ENCODE results near the gene SYNJ2.

Gene SYNJ2

GRCh38 chr6:157996918-157997702, 15.4 kb downstream of the SYNJ2 start:
- FAIRE-seq, result no peak
- no peak for TF ChIP-seq SPI1 (IDR thresholded peaks at IDR 0.05; ENCODE audit: low read depth, low read length)
- no peak for TF ChIP-seq POU2F2 (IDR thresholded peaks at IDR 0.05; ENCODE audit: low read depth, low read length)
- no peak for TF ChIP-seq POLR2AphosphoS5 (IDR thresholded peaks at IDR 0.05; ENCODE audit: low read depth, low read length)
- TF ChIP-seq TAF1 (IDR thresholded peaks at IDR 0.05; ENCODE audit: low read depth, low read length), result no peak
- TF ChIP-seq PAX5 (IDR thresholded peaks at IDR 0.05; ENCODE audit: insufficient read depth, low read length, severe bottlenecking), result no peak
- no peak for TF ChIP-seq POLR2A (IDR thresholded peaks at IDR 0.05; ENCODE audit: low read depth, low read length)
- no peak for DNase-seq (ENCODE audit: insufficient read length, low spot score)

GRCh38 chr6:157997893-157998608, 16.4 kb downstream of the SYNJ2 start:
- no peak for FAIRE-seq
- TF ChIP-seq POU2F2 (IDR thresholded peaks at IDR 0.05; ENCODE audit: low read depth, low read length), result no peak
- TF ChIP-seq PAX5 (IDR thresholded peaks at IDR 0.05; ENCODE audit: insufficient read depth, low read length, severe bottlenecking), result no peak
- no peak for TF ChIP-seq TAF1 (IDR thresholded peaks at IDR 0.05; ENCODE audit: low read depth, low read length)
- no peak for TF ChIP-seq SPI1 (IDR thresholded peaks at IDR 0.05; ENCODE audit: low read depth, low read length)
- TF ChIP-seq POLR2AphosphoS5 (IDR thresholded peaks at IDR 0.05; ENCODE audit: low read depth, low read length), result no peak
- no peak for TF ChIP-seq POLR2A (IDR thresholded peaks at IDR 0.05; ENCODE audit: low read depth, low read length)
- no peak for DNase-seq (ENCODE audit: insufficient read length, low spot score)

GRCh38 chr6:157998707-157999167, 17.1 kb downstream of the SYNJ2 start:
- TF ChIP-seq SPI1 (IDR thresholded peaks at IDR 0.05; ENCODE audit: low read depth, low read length) (no peak), POU2F2 (IDR thresholded peaks at IDR 0.05; ENCODE audit: low read depth, low read length) (no peak), TAF1 (IDR thresholded peaks at IDR 0.05; ENCODE audit: low read depth, low read length) (no peak), POLR2AphosphoS5 (IDR thresholded peaks at IDR 0.05; ENCODE audit: low read depth, low read length) (no peak), POLR2A (IDR thresholded peaks at IDR 0.05; ENCODE audit: low read depth, low read length) (no peak), PAX5 (IDR thresholded peaks at IDR 0.05; ENCODE audit: insufficient read depth, low read length, severe bottlenecking) (no peak)
- DNase-seq (ENCODE audit: insufficient read length, low spot score), result no peak
- FAIRE-seq, result no peak

GRCh38 chr6:157999168-158000051, 17.7 kb downstream of the SYNJ2 start:
- TF ChIP-seq POLR2A (IDR thresholded peaks at IDR 0.05; ENCODE audit: low read depth, low read length) (no peak), SPI1 (IDR thresholded peaks at IDR 0.05; ENCODE audit: low read depth, low read length) (no peak), POLR2AphosphoS5 (IDR thresholded peaks at IDR 0.05; ENCODE audit: low read depth, low read length) (no peak), POU2F2 (IDR thresholded peaks at IDR 0.05; ENCODE audit: low read depth, low read length) (no peak), TAF1 (IDR thresholded peaks at IDR 0.05; ENCODE audit: low read depth, low read length) (no peak)

GRCh38 chr6:158000530-158001307, 19.1 kb downstream of the SYNJ2 start:
- FAIRE-seq (no peak), DNase-seq (ENCODE audit: insufficient read length, low spot score) (no peak)
- no peak for TF ChIP-seq TAF1 (IDR thresholded peaks at IDR 0.05; ENCODE audit: low read depth, low read length)
- TF ChIP-seq POLR2A (IDR thresholded peaks at IDR 0.05; ENCODE audit: low read depth, low read length), result no peak
- no peak for TF ChIP-seq SPI1 (IDR thresholded peaks at IDR 0.05; ENCODE audit: low read depth, low read length)
- TF ChIP-seq POU2F2 (IDR thresholded peaks at IDR 0.05; ENCODE audit: low read depth, low read length), result no peak
- no peak for TF ChIP-seq PAX5 (IDR thresholded peaks at IDR 0.05; ENCODE audit: insufficient read depth, low read length, severe bottlenecking)

More at GRCh38 chr6:157999168-158000051, 17.7 kb downstream of the SYNJ2 start:
- DNase-seq (ENCODE audit: insufficient read length, low spot score), result no peak
- FAIRE-seq, result no peak

GRCh38 chr6:158002249-158002950, 20.7 kb downstream of the SYNJ2 start:
- DNase-seq (ENCODE audit: insufficient read length, low spot score) (no peak), FAIRE-seq (no peak)
- TF ChIP-seq SPI1 (IDR thresholded peaks at IDR 0.05; ENCODE audit: low read depth, low read length) (no peak), POLR2AphosphoS5 (IDR thresholded peaks at IDR 0.05; ENCODE audit: low read depth, low read length) (no peak), PAX5 (IDR thresholded peaks at IDR 0.05; ENCODE audit: insufficient read depth, low read length, severe bottlenecking) (no peak), POU2F2 (IDR thresholded peaks at IDR 0.05; ENCODE audit: low read depth, low read length) (no peak), POLR2A (IDR thresholded peaks at IDR 0.05; ENCODE audit: low read depth, low read length) (no peak), TAF1 (IDR thresholded peaks at IDR 0.05; ENCODE audit: low read depth, low read length) (no peak)

GRCh38 chr6:158002951-158003853, 21.5 kb downstream of the SYNJ2 start:
- DNase-seq (ENCODE audit: insufficient read length, low spot score) (no peak), FAIRE-seq (no peak)
- TF ChIP-seq POU2F2 (IDR thresholded peaks at IDR 0.05; ENCODE audit: low read depth, low read length), result no peak
- no peak for TF ChIP-seq SPI1 (IDR thresholded peaks at IDR 0.05; ENCODE audit: low read depth, low read length)
- TF ChIP-seq POLR2AphosphoS5 (IDR thresholded peaks at IDR 0.05; ENCODE audit: low read depth, low read length), result no peak
- TF ChIP-seq PAX5 (IDR thresholded peaks at IDR 0.05; ENCODE audit: insufficient read depth, low read length, severe bottlenecking), result no peak
- TF ChIP-seq TAF1 (IDR thresholded peaks at IDR 0.05; ENCODE audit: low read depth, low read length), result no peak
- TF ChIP-seq POLR2A (IDR thresholded peaks at IDR 0.05; ENCODE audit: low read depth, low read length), result no peak

All from GM12891 (cell line).